Brain microvascular endothelial cell (primary cell): ENCODE measurements around the gene RIN3.

ENCODE experiments used
- DNase-seq: peaks from one replicate; pipeline ENCODE4 v3.0.0-alpha.2; 2020
- H3K27ac ChIP-seq: fragments of 250-450 bp; sonication (Bioruptor Pico); 2 replicates; pipeline ENCODE4 v1.5.1; 2020; ENCODE audit warnings: mild to moderate bottlenecking, moderate library complexity
- H3K27me3 ChIP-seq: fragments of 250-450 bp; sonication (Bioruptor Pico); replicated peaks from 2 replicates; pipeline ENCODE4 v1.5.1; 2020; ENCODE audit warnings: mild to moderate bottlenecking
- H3K36me3 ChIP-seq: fragments of 250-450 bp; sonication (Bioruptor Pico); replicated peaks from 2 replicates; pipeline ENCODE4 v1.5.1; 2020; ENCODE audit warnings: mild to moderate bottlenecking
- H3K4me3 ChIP-seq: 2 replicates; pipeline ENCODE4 v1.5.1; 2011; ENCODE audit warnings: low read depth, mild to moderate bottlenecking, control low read depth, low read length, moderate library complexity
- CTCF ChIP-seq: IDR thresholded peaks from 2 replicates; pipeline ENCODE4 v1.5.1; 2011; ENCODE audit warnings: low read depth, mild to moderate bottlenecking, moderate library complexity, low read length, control low read depth, inconsistent platforms; ENCODE audit errors: missing control alignments
- in situ Hi-C: cut with HindIII; loops from 2 replicates; pipeline ENCODE4 v1.10.0; 2017; ENCODE audit warnings: low sequenced_read_pairs, low pct_ligation_motif_present

RIN3 gene

DNA sequence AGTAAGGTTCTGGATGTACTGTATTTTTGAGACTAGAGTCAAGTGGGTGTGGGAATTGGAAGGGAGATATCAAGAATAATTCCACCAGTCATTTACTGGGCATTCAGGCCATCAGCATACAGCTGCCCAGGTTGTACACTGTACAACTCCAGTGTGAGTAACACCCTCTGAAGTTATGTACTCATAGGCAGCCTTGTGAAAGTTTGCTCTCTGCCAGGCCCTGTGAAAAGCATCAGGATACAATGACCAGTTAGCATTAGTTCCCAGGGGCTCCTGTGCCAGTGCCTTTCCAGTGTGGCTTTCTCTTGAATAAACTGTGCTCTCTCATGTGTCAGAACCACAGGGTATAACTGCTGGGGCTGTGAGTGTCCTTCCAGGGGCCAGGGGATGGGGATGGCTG lies 145.1 kb downstream of the RIN3 start:
- TF ChIP-seq CTCF, result no peak
- in situ Hi-C loops, result no loop called here
- H3K4me3 ChIP-seq, result no peak overlapping the region
- H3K27me3 ChIP-seq, result no peaks in the 10 kb centered on the region
- no peak overlapping the region for H3K27ac ChIP-seq
- no peak for DNase-seq
- peaks cover 14% of the 10 kb centered on the region for H3K36me3 ChIP-seq

- TF ChIP-seq CTCF, result no peak
- no peaks in the 10 kb centered on the region for H3K27me3 ChIP-seq
- no peak overlapping the region for H3K4me3 ChIP-seq
- no peak for DNase-seq
- peaks cover 14% of the 10 kb centered on the region for H3K36me3 ChIP-seq
- in situ Hi-C loops, result no loop called here
- H3K27ac ChIP-seq, result no peak overlapping the region
Observed at GRCh38 chr14:92659765-92660561, 146.4 kb downstream of the RIN3 start.

DNA sequence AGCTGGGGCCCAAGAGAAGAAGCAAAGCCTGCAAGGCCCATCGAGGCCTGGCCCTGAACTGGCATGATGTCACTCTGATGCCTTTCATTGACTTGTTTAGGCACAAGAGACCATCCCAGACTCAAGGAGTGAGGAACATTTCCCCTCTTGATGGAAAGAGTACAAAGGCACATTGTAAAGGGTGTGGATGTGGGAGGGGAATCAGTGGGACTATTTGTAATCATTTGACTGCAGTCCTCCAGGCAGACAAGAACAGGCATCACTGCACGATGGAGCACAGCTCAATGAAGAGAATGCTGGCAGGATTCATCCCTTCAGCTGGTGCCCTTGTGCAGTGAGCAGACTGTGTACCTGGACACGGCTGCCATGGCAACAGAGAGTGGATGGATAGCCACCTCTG lies 147.0 kb downstream of the RIN3 start:
- no peaks in the 10 kb centered on the region for H3K27me3 ChIP-seq
- peaks cover 14% of the 10 kb centered on the region for H3K36me3 ChIP-seq
- in situ Hi-C loops, result no loop called here
- DNase-seq, result no peak
- H3K4me3 ChIP-seq, result no peak overlapping the region
- H3K27ac ChIP-seq, result no peak overlapping the region
- TF ChIP-seq CTCF, result no peak

- Histone ChIP-seq H3K27ac (no peak overlapping the region), H3K36me3 (peaks cover 14% of the 10 kb centered on the region), H3K4me3 (no peak overlapping the region), H3K27me3 (no peaks in the 10 kb centered on the region)
- DNase-seq, result no peak
- no peak for TF ChIP-seq CTCF
- in situ Hi-C loops, result no loop called here
Observed at GRCh38 chr14:92663049-92663448, 149.5 kb downstream of the RIN3 start.

- no peak for DNase-seq
- in situ Hi-C loops, result no loop called here
- Histone ChIP-seq H3K27ac (no peak overlapping the region), H3K27me3 (no peaks in the 10 kb centered on the region), H3K4me3 (no peak overlapping the region), H3K36me3 (peaks cover 5% of the 10 kb centered on the region)
- TF ChIP-seq CTCF, result no peak
Observed at GRCh38 chr14:92665661-92666110, 152.1 kb downstream of the RIN3 start.

DNA sequence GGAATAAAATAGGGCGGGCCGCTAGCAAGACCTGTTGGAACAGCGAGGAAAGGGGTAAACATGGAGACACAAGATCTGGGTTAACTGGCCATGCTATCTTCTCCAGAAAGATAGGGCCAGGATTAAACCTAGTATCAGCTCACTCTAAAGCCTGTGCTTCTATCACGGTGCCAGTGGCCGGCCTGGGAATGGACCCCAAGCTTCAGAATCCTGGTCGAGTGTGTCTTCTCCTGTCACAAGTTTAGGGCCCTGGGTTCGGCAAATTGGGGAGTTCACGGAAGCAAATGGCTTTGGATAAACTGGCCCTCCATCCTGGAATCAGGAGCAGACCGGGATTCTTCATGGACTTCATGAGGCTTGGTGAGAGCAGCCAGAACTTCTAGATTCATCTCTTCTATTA lies 152.7 kb downstream of the RIN3 start:
- TF ChIP-seq CTCF, result no peak
- Histone ChIP-seq H3K36me3 (peaks cover under 1% of the 10 kb centered on the region), H3K27ac (no peak overlapping the region), H3K4me3 (no peak overlapping the region), H3K27me3 (no peaks in the 10 kb centered on the region)
- DNase-seq, result no peak
- in situ Hi-C loops, result no loop called here
